H9 (cell line): Measurements from ENCODE around the gene SMYD2. TPM values are rescaled to one million over a fixed set of nuclear protein-coding genes. Genes with fewer than 3 reads are reported as not detected.
A peak's percentile ranks its signal among the peaks of the same experiment; 100 is the strongest.

Experiments used
- DNase-seq: peaks from one replicate; pipeline ENCODE4 v3.0.0-alpha.2; 2017
- H2AFZ ChIP-seq: one replicate; pipeline ENCODE4 v1.6.1; 2013; ENCODE audit warnings: mild to moderate bottlenecking, low read length, control low read depth, moderate library complexity
- H2AK5ac ChIP-seq: 2 replicates; pipeline ENCODE4 v1.6.1; 2013; ENCODE audit warnings: low read length, control low read depth, mixed read lengths; ENCODE audit not compliant: insufficient read length
- H2BK120ac ChIP-seq: one replicate; pipeline ENCODE4 v1.6.1; 2013; ENCODE audit warnings: low read depth, mild to moderate bottlenecking, low read length, control low read depth, inconsistent platforms; ENCODE audit not compliant: poor library complexity, severe bottlenecking
- H2BK12ac ChIP-seq: 2 replicates; pipeline ENCODE4 v1.6.1; 2013; ENCODE audit warnings: low read length, control low read depth, mixed read lengths, low read depth; ENCODE audit not compliant: insufficient read length
- H2BK15ac ChIP-seq: 2 replicates; pipeline ENCODE4 v1.6.1; 2013; ENCODE audit warnings: low read depth, low read length, control low read depth
- H2BK20ac ChIP-seq: one replicate; pipeline ENCODE4 v1.6.1; 2013; ENCODE audit warnings: low read depth, mild to moderate bottlenecking, low read length, control low read depth, inconsistent platforms; ENCODE audit not compliant: poor library complexity, severe bottlenecking
- H2BK5ac ChIP-seq: 2 replicates; pipeline ENCODE4 v1.6.1; 2013; ENCODE audit warnings: low read length, control low read depth, mixed read lengths; ENCODE audit not compliant: insufficient read length
- H3K14ac ChIP-seq: 2 replicates; pipeline ENCODE4 v1.6.1; 2013; ENCODE audit warnings: low read length, control low read depth; ENCODE audit not compliant: insufficient read depth
- H3K18ac ChIP-seq: 2 replicates; pipeline ENCODE4 v1.6.1; 2013; ENCODE audit warnings: low read depth, mild to moderate bottlenecking, mixed read lengths, low read length, control low read depth; ENCODE audit not compliant: insufficient read length
- H3K23ac ChIP-seq: 2 replicates; pipeline ENCODE4 v1.6.1; 2013; ENCODE audit warnings: low read length, control low read depth, mixed read lengths, low read depth; ENCODE audit not compliant: insufficient read length
- H3K23me2 ChIP-seq: 2 replicates; pipeline ENCODE4 v1.6.1; 2013; ENCODE audit warnings: low read depth, mild to moderate bottlenecking, mixed read lengths, low read length, control low read depth; ENCODE audit not compliant: insufficient read length, poor library complexity, severe bottlenecking
- H3K27ac ChIP-seq: 2 replicates; pipeline ENCODE4 v1.5.1; 2013; ENCODE audit warnings: low read length, control low read depth, mixed read lengths, low read depth; ENCODE audit not compliant: insufficient read length
- H3K27me3 ChIP-seq: 2 replicates; pipeline ENCODE4 v1.6.1; 2013; ENCODE audit warnings: low read length, control low read depth, inconsistent platforms; ENCODE audit not compliant: insufficient read depth
- H3K4ac ChIP-seq: 2 replicates; pipeline ENCODE4 v1.6.1; 2013; ENCODE audit warnings: low read depth, mild to moderate bottlenecking, control low read depth, inconsistent platforms, low read length, moderate library complexity
- H3K4me1 ChIP-seq: 2 replicates; pipeline ENCODE4 v1.6.1; 2013; ENCODE audit warnings: low read length, control low read depth, inconsistent platforms; ENCODE audit not compliant: insufficient read depth
- H3K4me2 ChIP-seq: 2 replicates; pipeline ENCODE4 v1.6.1; 2013; ENCODE audit warnings: low read length, control low read depth, mixed read lengths; ENCODE audit not compliant: insufficient read length, insufficient read depth
- H3K56ac ChIP-seq: 2 replicates; pipeline ENCODE4 v1.6.1; 2013; ENCODE audit warnings: low read depth, mild to moderate bottlenecking, mixed read lengths, low read length, control low read depth; ENCODE audit not compliant: insufficient read length
- H3K79me1 ChIP-seq: 2 replicates; pipeline ENCODE4 v1.6.1; 2013; ENCODE audit warnings: low read depth, mild to moderate bottlenecking, moderate library complexity, low read length, control low read depth, inconsistent platforms; ENCODE audit not compliant: insufficient read depth, poor library complexity, severe bottlenecking
- H3K79me2 ChIP-seq: 2 replicates; pipeline ENCODE4 v1.6.1; 2013; ENCODE audit warnings: low read length, control low read depth, inconsistent platforms; ENCODE audit not compliant: insufficient read depth
- H3K9ac ChIP-seq: 2 replicates; pipeline ENCODE4 v1.6.1; 2013; ENCODE audit warnings: low read length, control low read depth, mixed read lengths; ENCODE audit not compliant: insufficient read length; ENCODE audit errors: extremely low read depth
- H3K9me3 ChIP-seq: one replicate; pipeline ENCODE4 v1.6.1; 2013; ENCODE audit warnings: low read depth, low read length, inconsistent platforms; ENCODE audit not compliant: control insufficient read depth
- H3T11ph ChIP-seq: one replicate; pipeline ENCODE4 v1.6.1; 2013; ENCODE audit warnings: mild to moderate bottlenecking, low read length, control low read depth, inconsistent platforms
- H4K20me1 ChIP-seq: one replicate; pipeline ENCODE4 v1.6.1; 2013; ENCODE audit not compliant: control insufficient read depth, insufficient read length, insufficient read depth
- H4K5ac ChIP-seq: 2 replicates; pipeline ENCODE4 v1.6.1; 2013; ENCODE audit warnings: low read depth, mild to moderate bottlenecking, mixed read lengths, low read length, control low read depth; ENCODE audit not compliant: insufficient read length
- H4K8ac ChIP-seq: replicated peaks from 2 replicates; pipeline ENCODE4 v1.6.1; 2013; ENCODE audit warnings: low read length, control low read depth, mixed read lengths, low read depth; ENCODE audit not compliant: insufficient read length
- H4K91ac ChIP-seq: 2 replicates; pipeline ENCODE4 v1.6.1; 2013; ENCODE audit warnings: low read depth, mild to moderate bottlenecking, moderate library complexity, mixed read lengths, low read length, control low read depth; ENCODE audit not compliant: insufficient read length
- H3K27ac Mint-ChIP-seq, 3 experiments: 2 replicates in 2 of 3; 3 replicates in 1 of 3; pipeline ENCODE4 v1.8.0; 2020 to 2021; ENCODE audit warnings: mixed read lengths in 3 of 3, mild to moderate bottlenecking in 1 of 3, moderate library complexity in 1 of 3
- H3K27me3 Mint-ChIP-seq: 2 replicates; pipeline ENCODE4 v1.8.0; 2021; ENCODE audit warnings: low read depth, mild to moderate bottlenecking, moderate library complexity, mixed read lengths
- H3K36me3 Mint-ChIP-seq, 3 experiments: 2 replicates in 2 of 3; 3 replicates in 1 of 3; pipeline ENCODE4 v1.8.0; 2020 to 2021; ENCODE audit warnings: low read depth in 3 of 3, mixed read lengths in 3 of 3; ENCODE audit not compliant: insufficient read depth in 1 of 3
- H3K4me1 Mint-ChIP-seq, 2 experiments: 2 replicates each; pipeline ENCODE4 v1.8.0; 2020; ENCODE audit warnings: mixed read lengths in 2 of 2
- H3K4me3 Mint-ChIP-seq, 2 experiments: 2 replicates in 1 of 2; 3 replicates in 1 of 2; pipeline ENCODE4 v1.8.0; 2020 to 2021; ENCODE audit warnings: mild to moderate bottlenecking in 2 of 2, mixed read lengths in 2 of 2, moderate library complexity in 1 of 2
- H3K9me3 Mint-ChIP-seq, 2 experiments: 2 replicates in 1 of 2; 3 replicates in 1 of 2; pipeline ENCODE4 v1.8.0; 2020; ENCODE audit warnings: mild to moderate bottlenecking in 2 of 2, mixed read lengths in 2 of 2, moderate library complexity in 1 of 2
- CTCF ChIP-seq: fragments of 200-600 bp; sonication (generic); conservative IDR thresholded peaks from 3 replicates; pipeline ENCODE4 v1.8.0; 2021; ENCODE audit warnings: antibody characterized with exemption, mild to moderate bottlenecking
- WGBS: extraction: QIAGEN DNeasy Blood & Tissue Kit; methylation state at CpG from one replicate; pipeline ENCODE4 v1.1.7; 2013; ENCODE audit warnings: missing lambda C conversion rate, low lambda C conversion rate, mixed read lengths; ENCODE audit not compliant: insufficient read length; ENCODE audit errors: extremely low coverage; 5-methylcytosine and 5-hydroxymethylcytosine counted together
- total RNA-seq: library from RNA; stranded (reverse); gene quantifications from 2 replicates; pipeline ENCODE4 v1.2.1, GENCODE V29; 2021

Gene SMYD2
- total RNA-seq, 1 experiment from 2014 or later = 10.9 TPM

- Histone ChIP-seq H3K23ac (no peak overlapping the region), H2BK20ac (no peak overlapping the region), H3K79me1 (no peaks in the 10 kb centered on the region), H3K4me2 (no peak overlapping the region), H4K20me1 (no peaks in the 10 kb centered on the region), H2AK5ac (no peak overlapping the region), H3K23me2 (no peaks in the 10 kb centered on the region), H2BK5ac (no peak overlapping the region), H3K27ac (no peak overlapping the region), H3K9me3 (no peaks in the 10 kb centered on the region), H4K91ac (no peak overlapping the region), H3K27me3 (no peaks in the 10 kb centered on the region), H2AFZ (no peak overlapping the region), H3K56ac (no peak overlapping the region), H3T11ph (no peak overlapping the region), H4K8ac (no peak overlapping the region), H2BK120ac (no peak overlapping the region), H3K9ac (no peak overlapping the region), H3K14ac (no peak overlapping the region), H4K5ac (no peak overlapping the region), H2BK15ac (no peak overlapping the region), H3K4ac (no peak overlapping the region), H3K4me1 (peaks cover 3% of the 10 kb centered on the region), H3K79me2 (no peaks in the 10 kb centered on the region), H3K18ac (no peak overlapping the region), H2BK12ac (no peak overlapping the region)
- H3K27me3 Mint-ChIP-seq = no peaks in the 10 kb centered on the region
- peak overlapping the region in 1 of 3 experiments; percentile 81; a peak in 2 of 7 replicates for H3K27ac Mint-ChIP-seq
- no peaks in the 10 kb centered on the region for H3K9me3 Mint-ChIP-seq
- no peaks in the 10 kb centered on the region; a peak in 2 of 7 replicates for H3K36me3 Mint-ChIP-seq
- H3K4me3 Mint-ChIP-seq = no peak overlapping the region
- no CpG with 5 or more reads among the region's 6 CpGs for WGBS
- TF ChIP-seq CTCF = peak; percentile 86
- peak; percentile 59 for DNase-seq
- H3K4me1 Mint-ChIP-seq = peaks cover 31 to 33% of the 10 kb centered on the region in 2 experiments
Observed at GRCh38 chr1:214332946-214333798, 52.2 kb downstream of the SMYD2 start.
